H1 (cell line): Measurements from ENCODE around the gene CDKL1. TPM values are rescaled to one million over a fixed set of nuclear protein-coding genes. Genes with fewer than 3 reads are reported as not detected.

ENCODE experiments used
- CTCF ChIA-PET: fragments of 300-600 bp; sonication (Branson Sonifier 250); formaldehyde crosslinking; loops from one replicate; lab custom pipeline; 2021; ENCODE audit not compliant: partially characterized antibody; lab: Charles Lee
- POLR2A ChIA-PET: fragments of 300-600 bp; sonication (Branson Sonifier 250); formaldehyde crosslinking; loops from one replicate; lab custom pipeline; 2021; ENCODE audit warnings: inconsistent platforms; ENCODE audit not compliant: partially characterized antibody; lab: Charles Lee
- DNase-seq, 2 experiments: peaks; one replicate each; pipeline versions ENCODE4 v3.0.0 to v3.0.0-alpha.2; 2010 to 2022; ENCODE audit warnings: low spot score in 2 of 2, low read depth in 1 of 2, mixed read lengths in 1 of 2
- FAIRE-seq: peaks from 2 replicates; lab custom pipeline; 2011; peaks lifted over from hg19 to GRCh38; lab: Jason Lieb, UNC
- H2AFZ ChIP-seq: 2 replicates; pipeline ENCODE4 v1.8.1; 2012; ENCODE audit warnings: low read length, inconsistent platforms
- H2AK5ac ChIP-seq: 2 replicates; pipeline ENCODE4 v1.6.1; 2013; ENCODE audit warnings: low read depth, low read length
- H2BK120ac ChIP-seq: replicated peaks from 2 replicates; pipeline ENCODE3; 2013; ENCODE audit warnings: low read depth, low read length, inconsistent platforms
- H2BK12ac ChIP-seq: 2 replicates; pipeline ENCODE4 v1.6.1; 2013; ENCODE audit warnings: low read depth, low read length
- H2BK15ac ChIP-seq: 2 replicates; pipeline ENCODE4 v1.6.1; 2013; ENCODE audit warnings: low read length
- H2BK20ac ChIP-seq: 2 replicates; pipeline ENCODE4 v1.6.1; 2013; ENCODE audit warnings: low read length
- H2BK5ac ChIP-seq: 2 replicates; pipeline ENCODE4 v1.6.1; 2013; ENCODE audit warnings: low read depth, low read length
- H3K14ac ChIP-seq: 2 replicates; pipeline ENCODE4 v1.6.1; 2013; ENCODE audit warnings: inconsistent platforms; ENCODE audit not compliant: insufficient read length
- H3K18ac ChIP-seq: 2 replicates; pipeline ENCODE4 v1.6.1; 2013; ENCODE audit warnings: low read length; ENCODE audit errors: extremely low read depth
- H3K23ac ChIP-seq: 2 replicates; pipeline ENCODE4 v1.6.1; 2013; ENCODE audit warnings: inconsistent platforms; ENCODE audit not compliant: insufficient read length
- H3K23me2 ChIP-seq: 2 replicates; pipeline ENCODE4 v1.6.1; 2013; ENCODE audit warnings: low read depth, low read length
- H3K27ac ChIP-seq: 2 replicates; pipeline ENCODE4 v1.6.1; 2011; ENCODE audit warnings: low read depth, low read length, inconsistent platforms
- H3K27me3 ChIP-seq, 4 experiments: replicated peaks in 1 of 4; 1 replicate in 1 of 4; 2 replicates in 3 of 4; pipeline versions ENCODE4 v1.6.1 to v1.8.1; 2011 to 2013; ENCODE audit warnings: low read length in 3 of 4, mild to moderate bottlenecking in 3 of 4, inconsistent platforms in 2 of 4, mixed read lengths in 2 of 4, moderate library complexity in 1 of 4; ENCODE audit not compliant: control insufficient read depth in 3 of 4, insufficient read depth in 3 of 4; ENCODE audit errors: extremely low read depth in 1 of 4
- H3K36me3 ChIP-seq, 4 experiments: 2 replicates each; pipeline versions ENCODE4 v1.6.1 to v1.8.1; 2011 to 2013; ENCODE audit warnings: mild to moderate bottlenecking in 4 of 4, low read length in 3 of 4, moderate library complexity in 2 of 4, control low read depth in 1 of 4, inconsistent platforms in 1 of 4; ENCODE audit not compliant: insufficient read depth in 4 of 4, control insufficient read depth in 2 of 4
- H3K4ac ChIP-seq: replicated peaks from 2 replicates; pipeline ENCODE3; 2013; ENCODE audit warnings: low read length, low read depth, mixed read lengths, inconsistent platforms; ENCODE audit not compliant: insufficient read length
- H3K4me1 ChIP-seq, 4 experiments: replicated peaks in 1 of 4; 1 replicate in 1 of 4; 2 replicates in 3 of 4; pipeline versions ENCODE4 v1.6.1 to v1.8.1; 2011 to 2013; ENCODE audit warnings: low read length in 3 of 4, inconsistent platforms in 2 of 4, mixed read lengths in 1 of 4; ENCODE audit not compliant: insufficient read depth in 4 of 4, control insufficient read depth in 3 of 4
- H3K4me2 ChIP-seq, 2 experiments: 2 replicates each; pipeline versions ENCODE4 v1.6.1 to v1.8.1; 2011 to 2013; ENCODE audit warnings: low read depth in 2 of 2, low read length in 2 of 2, control low read depth in 1 of 2, inconsistent platforms in 1 of 2, mild to moderate bottlenecking in 1 of 2; ENCODE audit not compliant: insufficient read depth in 1 of 2
- H3K4me3 ChIP-seq, 4 experiments: fragments of 200-600, 300-600 bp in 1 of 4; sonication (generic), shearing (Covaris generic), sonication (Bioruptor Twin) in 1 of 4; 2 replicates each; pipeline versions ENCODE4 v1.5.1 to v1.8.1; 2011 to 2016; ENCODE audit warnings: low read length in 4 of 4, low read depth in 3 of 4, control low read depth in 2 of 4, inconsistent platforms in 2 of 4, mild to moderate bottlenecking in 2 of 4, mixed read lengths in 1 of 4, moderate library complexity in 1 of 4; ENCODE audit not compliant: insufficient read depth in 2 of 4; ENCODE audit errors: extremely low read depth in 1 of 4
- H3K56ac ChIP-seq: replicated peaks from 2 replicates; pipeline ENCODE3; 2013; ENCODE audit warnings: low read depth, mild to moderate bottlenecking, mixed read lengths, low read length, inconsistent platforms; ENCODE audit not compliant: insufficient read length
- H3K79me1 ChIP-seq: 2 replicates; pipeline ENCODE4 v1.6.1; 2013; ENCODE audit warnings: low read depth, low read length, control low read depth
- H3K79me2 ChIP-seq, 2 experiments: 2 replicates each; pipeline versions ENCODE4 v1.6.1 to v1.8.1; 2012 to 2013; ENCODE audit warnings: low read length in 2 of 2, mild to moderate bottlenecking in 2 of 2, inconsistent platforms in 1 of 2; ENCODE audit not compliant: insufficient read depth in 2 of 2, control insufficient read depth in 1 of 2
- H3K9ac ChIP-seq, 4 experiments: replicated peaks in 1 of 4; 1 replicate in 1 of 4; 2 replicates in 3 of 4; pipeline versions ENCODE4 v1.6.1 to v1.8.1; 2011 to 2013; ENCODE audit warnings: low read depth in 3 of 4, low read length in 3 of 4, control low read depth in 2 of 4, mild to moderate bottlenecking in 2 of 4, moderate library complexity in 2 of 4, inconsistent platforms in 1 of 4; ENCODE audit errors: extremely low read depth in 1 of 4
- H3K9me3 ChIP-seq, 2 experiments: 2 replicates each; pipeline versions ENCODE4 v1.6.1 to v1.8.1; 2012 to 2013; ENCODE audit warnings: mild to moderate bottlenecking in 2 of 2, moderate library complexity in 2 of 2, control low read depth in 1 of 2, inconsistent platforms in 1 of 2, low read depth in 1 of 2, low read length in 1 of 2, mixed read lengths in 1 of 2; ENCODE audit not compliant: insufficient read depth in 2 of 2
- H4K20me1 ChIP-seq, 2 experiments: replicated peaks in 1 of 2; 2 replicates each; pipeline versions ENCODE3 to v1.8.1; 2011 to 2013; ENCODE audit warnings: inconsistent platforms in 2 of 2, low read length in 2 of 2, mild to moderate bottlenecking in 1 of 2; ENCODE audit not compliant: insufficient read depth in 2 of 2, control insufficient read depth in 1 of 2
- H4K5ac ChIP-seq: 2 replicates; pipeline ENCODE4 v1.6.1; 2013; ENCODE audit warnings: low read length, low read depth, mixed read lengths, inconsistent platforms; ENCODE audit not compliant: insufficient read length
- H4K8ac ChIP-seq: 2 replicates; pipeline ENCODE4 v1.8.0; 2013; ENCODE audit warnings: mild to moderate bottlenecking, moderate library complexity, low read length, inconsistent platforms; ENCODE audit not compliant: insufficient read depth; ENCODE audit errors: extremely low read depth
- H4K91ac ChIP-seq: replicated peaks from 2 replicates; pipeline ENCODE3; 2013; ENCODE audit warnings: low read length, mixed read lengths, inconsistent platforms; ENCODE audit not compliant: insufficient read length
- ASH2L ChIP-seq: fragments of 200-600, 300-600 bp; sonication (generic); IDR thresholded peaks from one replicate; pipeline ENCODE4 v1.7.1; 2017; ENCODE audit warnings: low read length
- CHD1 ChIP-seq: IDR thresholded peaks from 2 replicates; pipeline ENCODE4 v1.6.1; 2012; ENCODE audit warnings: low read depth, low read length, improper control_type of control experiment
- CTCF ChIP-seq, 3 experiments: IDR thresholded peaks; 1 replicate in 2 of 3; 2 replicates in 1 of 3; pipeline versions ENCODE4 v1.5.1 to v1.6.1; 2011; ENCODE audit warnings: low read length in 3 of 3, mild to moderate bottlenecking in 3 of 3, inconsistent platforms in 2 of 3, low read depth in 1 of 3, moderate library complexity in 1 of 3; ENCODE audit not compliant: insufficient read depth in 1 of 3; ENCODE audit errors: control extremely low read depth in 1 of 3
- NANOG ChIP-seq: IDR thresholded peaks from 2 replicates; pipeline ENCODE4 v1.6.1; 2011; ENCODE audit warnings: low read length, low read depth, mild to moderate bottlenecking, inconsistent platforms; ENCODE audit not compliant: insufficient read depth, poor library complexity, severe bottlenecking
- RNF2 ChIP-seq: fragments of 200-900, 300-1000 bp; sonication (generic); IDR thresholded peaks from 2 replicates; pipeline ENCODE4 v1.7.1; 2016; ENCODE audit warnings: borderline replicate concordance, low read depth, mild to moderate bottlenecking, antibody characterized with exemption, low read length; ENCODE audit not compliant: poor library complexity, severe bottlenecking; ENCODE audit errors: missing control alignments
- SP1 ChIP-seq: IDR thresholded peaks from 2 replicates; pipeline ENCODE4 v1.6.1; 2011; ENCODE audit warnings: low read depth, low read length
- WGBS, 2 experiments: shearing (Covaris generic) in 1 of 2; methylation state at CpG; one replicate each; pipeline versions ENCODE4 v1.1.6 to v1.1.7; 2013 to 2015; ENCODE audit warnings: low lambda C conversion rate in 2 of 2, mixed read lengths in 2 of 2, inconsistent platforms in 1 of 2, low coverage in 1 of 2, missing lambda C conversion rate in 1 of 2; ENCODE audit not compliant: insufficient replicate concordance in 2 of 2, insufficient coverage in 1 of 2, insufficient read length in 1 of 2; ENCODE audit errors: extremely low coverage in 1 of 2, missing lambda C conversion rate in 1 of 2; 5-methylcytosine and 5-hydroxymethylcytosine counted together
- polyA plus RNA-seq, 7 experiments: library from polyadenylated mRNA; depleted of rRNA in 3 of 7; stranded (reverse) in 5 of 7; unstranded in 2 of 7; fragments of >200 nt in 5 of 7; fragments of 200-250 nt in 2 of 7; gene quantifications; 1 replicate in 5 of 7; 2 replicates in 1 of 7; 4 replicates in 1 of 7; pipeline versions ENCODE4 v1.2.1 to v1.2.3, GENCODE V29; 2011 to 2013; ENCODE audit warnings: missing spikeins in 2 of 7, mixed read lengths in 2 of 7
- total RNA-seq: library from RNA; stranded (reverse); fragmentation: NEBNext Ultra II Directional; extraction: Animal tissue kit (Norgen Biotek cat#: 25700); gene quantifications from 2 replicates; pipeline ENCODE4 v1.2.1, GENCODE V29; 2021

CDKL1 gene
- total and polyA plus RNA-seq, 2 of the 8 experiments (the other 6 are each of a cell fraction or from before 2014, with no cell fraction given) = 1.2 to 2.2 TPM

DNA sequence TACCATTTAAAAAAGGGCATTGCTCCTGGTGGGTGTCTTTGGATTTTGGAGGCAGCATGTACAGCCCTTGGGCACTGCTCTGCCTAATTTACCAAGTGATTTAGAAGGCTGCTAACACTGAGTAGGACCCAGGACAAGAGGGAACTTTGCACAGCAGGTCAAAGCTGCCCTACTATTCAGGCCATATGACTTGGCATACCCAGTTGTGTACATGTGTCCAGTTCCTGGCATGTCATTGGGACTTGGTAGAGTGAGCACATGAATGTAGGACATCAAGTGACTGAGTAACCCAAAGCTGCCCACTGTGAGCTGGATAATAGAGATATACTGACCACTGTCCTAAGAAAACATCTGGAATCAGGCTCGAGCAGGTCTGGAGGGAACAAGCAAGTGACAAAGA is 15.7 kb downstream of the CDKL1 start:
- no peak overlapping the region for H4K5ac ChIP-seq
- TF ChIP-seq ASH2L (no peak), SP1 (no peak), CHD1 (no peak), RNF2 (no peak), CTCF (IDR thresholded peaks at IDR 0.05; ENCODE audit: control extremely low read depth in 1 of 3, insufficient read depth in 1 of 3, low read depth in 1 of 3, low read length in 3 of 3) (no peak), NANOG (no peak)
- TF ChIP-seq, all 59 proteins: peak for 0
- Histone ChIP-seq H3K4me1 (no peaks in the 10 kb centered on the region), H4K91ac (no peak overlapping the region), H2BK20ac (no peak overlapping the region), H3K79me1 (no peaks in the 10 kb centered on the region), H3K4ac (no peak overlapping the region), H3K23me2 (no peaks in the 10 kb centered on the region), H3K79me2 (no peaks in the 10 kb centered on the region), H4K20me1 (no peaks in the 10 kb centered on the region), H3K14ac (no peak overlapping the region), H3K9me3 (no peaks in the 10 kb centered on the region), H3K36me3 (no peaks in the 10 kb centered on the region), H2BK15ac (no peak overlapping the region), H3K27me3 (no peaks in the 10 kb centered on the region), H2AFZ (no peak overlapping the region), H4K8ac (no peak overlapping the region), H3K9ac (no peak overlapping the region), H3K56ac (no peak overlapping the region), H2AK5ac (no peak overlapping the region), H3K18ac (no peak overlapping the region), H2BK12ac (no peak overlapping the region), H3K23ac (no peak overlapping the region), H3K27ac (no peak overlapping the region), H2BK120ac (no peak overlapping the region), H3K4me3 (no peak overlapping the region), H2BK5ac (no peak overlapping the region), H3K4me2 (no peak overlapping the region)
- FAIRE-seq (no peak), DNase-seq (no peak)
- POLR2A ChIA-PET = interaction anchor here (1.2 kb wide), 1 partner anchor 15 kb away, joined by 3 read pairs; the partner anchor contains the start of gene CDKL1
- CTCF ChIA-PET = interaction anchor here (0.7 to 0.9 kb wide), 2 partner anchors 12 to 37 kb away, joined by 3 read pairs; no protein-coding TSS in a partner anchor
- 90% methylated on average over 1 of the region's 1 CpG; no CpG with 5 or more reads in 1 of the 2 experiments for WGBS, 2 experiments
